CMK (cell line): ENCODE data around the gene SMO.
"Not testable (repeated sequence)": the region's sequence is repeated elsewhere in the genome, so short reads cannot be mapped to it uniquely, and the experiment has no call there.

Experiments used
- DNase-seq: peaks from one replicate; pipeline ENCODE4 v3.0.0-alpha.2; 2010; ENCODE audit warnings: low read depth

The SMO gene

DNA sequence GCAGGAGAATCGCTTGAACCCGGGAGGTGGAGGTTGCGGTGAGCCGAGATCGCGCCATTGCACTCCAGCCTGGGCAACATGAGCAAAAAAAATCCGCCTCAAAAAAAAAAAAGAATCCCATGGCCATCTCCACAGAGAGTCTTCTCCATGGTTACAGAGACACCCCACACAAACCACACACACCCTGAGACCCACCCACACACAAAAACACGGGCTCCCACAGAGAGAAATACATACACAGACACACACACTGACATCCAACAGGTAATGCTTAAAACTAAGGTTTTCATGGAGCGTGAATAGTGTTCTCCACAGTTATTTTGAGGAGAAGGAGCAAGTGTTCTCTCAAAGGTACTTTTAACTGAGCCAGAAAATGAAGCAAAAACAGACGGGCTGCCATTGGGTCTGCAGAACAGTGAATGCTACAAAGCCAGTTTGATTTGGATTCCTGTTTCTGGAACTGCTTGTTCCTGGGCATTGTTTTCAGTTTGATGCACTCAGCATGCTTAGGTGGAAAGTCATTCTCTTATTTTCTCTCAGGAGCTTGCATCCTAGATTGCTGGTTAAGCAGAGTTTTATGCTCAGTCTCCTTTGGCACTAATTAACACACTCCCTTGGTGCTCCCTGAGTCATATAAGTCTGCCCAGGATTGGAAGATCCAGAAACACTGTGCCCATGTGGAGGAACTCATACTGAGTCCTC is 51.8 kb downstream of the SMO start:
- no peak for DNase-seq

DNA sequence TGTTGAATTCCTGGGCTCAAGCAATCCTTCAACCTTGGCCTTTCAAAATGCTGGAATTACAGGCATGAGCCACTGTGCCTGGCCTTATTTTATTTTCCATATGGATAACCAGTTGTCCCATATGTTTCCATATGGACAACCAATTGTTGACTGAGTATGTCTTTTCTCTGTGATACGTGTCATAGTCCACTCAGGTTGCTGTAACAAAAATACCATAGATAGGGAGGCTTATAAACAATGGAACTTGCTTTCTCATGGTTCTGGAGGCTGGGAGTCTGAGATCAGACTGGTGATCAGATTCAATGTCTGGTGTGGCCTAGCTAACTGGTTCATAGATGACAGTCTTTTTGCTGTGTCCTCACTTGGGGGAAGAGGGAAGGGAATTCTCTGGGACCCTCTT is 55.8 kb downstream of the SMO start:
- DNase-seq, result no peak

DNA sequence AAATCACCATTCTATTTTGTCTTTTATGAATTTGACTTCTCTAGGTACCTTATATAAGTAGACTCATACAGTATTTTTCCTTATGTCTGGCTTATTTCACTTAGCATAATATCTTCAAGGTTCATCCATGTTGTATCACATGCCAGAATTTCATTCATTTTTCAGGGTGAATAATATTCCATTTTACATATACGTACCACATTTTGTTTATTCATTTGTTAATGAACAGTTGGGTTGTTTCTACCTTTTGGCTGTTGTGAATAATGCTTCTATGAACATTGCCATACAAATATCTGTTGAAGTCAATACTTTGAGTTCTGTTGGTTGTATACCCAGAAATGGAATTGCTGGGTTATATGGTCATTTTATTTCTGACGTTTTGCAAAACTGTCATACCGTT is 57.1 kb downstream of the SMO start:
- no peak for DNase-seq

DNA sequence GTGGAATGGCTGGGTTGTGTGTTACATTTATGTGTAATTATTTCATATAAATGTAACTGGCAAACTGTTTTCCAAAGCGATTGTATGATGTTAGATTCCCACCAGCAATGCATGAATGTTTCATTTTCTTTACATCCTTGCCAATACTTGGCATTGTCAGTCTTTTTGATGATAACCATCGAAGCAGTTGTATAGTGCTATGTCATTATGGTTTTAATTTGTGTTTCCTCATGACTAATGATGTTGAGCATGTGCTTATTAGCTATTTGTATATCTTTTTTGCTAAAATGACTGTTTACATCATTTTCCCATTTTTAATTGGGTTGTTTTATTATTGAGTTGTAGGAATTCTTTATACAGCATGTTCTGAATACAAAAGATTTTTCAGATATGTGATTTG is 58.7 kb downstream of the SMO start:
- DNase-seq, result no peak

DNA sequence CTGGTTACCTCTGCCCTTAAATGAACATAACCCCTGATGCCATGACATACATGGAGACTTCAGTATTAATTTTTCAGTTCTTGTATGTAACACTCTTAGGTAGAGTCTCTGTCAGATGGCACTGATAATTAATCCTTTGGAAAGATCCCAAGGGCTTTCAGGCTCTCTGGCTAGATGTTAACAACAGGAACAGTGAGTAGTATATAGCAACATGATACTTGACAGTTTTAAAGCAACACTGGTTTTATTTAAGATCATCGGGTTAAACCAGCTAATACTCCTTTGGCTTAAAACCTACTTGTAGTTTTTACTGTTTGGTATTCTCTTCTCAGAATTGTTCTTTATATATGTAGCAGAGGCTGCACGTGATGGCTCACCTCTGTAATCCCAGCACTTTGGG is 63.7 kb downstream of the SMO start:
- no peak for DNase-seq

DNA sequence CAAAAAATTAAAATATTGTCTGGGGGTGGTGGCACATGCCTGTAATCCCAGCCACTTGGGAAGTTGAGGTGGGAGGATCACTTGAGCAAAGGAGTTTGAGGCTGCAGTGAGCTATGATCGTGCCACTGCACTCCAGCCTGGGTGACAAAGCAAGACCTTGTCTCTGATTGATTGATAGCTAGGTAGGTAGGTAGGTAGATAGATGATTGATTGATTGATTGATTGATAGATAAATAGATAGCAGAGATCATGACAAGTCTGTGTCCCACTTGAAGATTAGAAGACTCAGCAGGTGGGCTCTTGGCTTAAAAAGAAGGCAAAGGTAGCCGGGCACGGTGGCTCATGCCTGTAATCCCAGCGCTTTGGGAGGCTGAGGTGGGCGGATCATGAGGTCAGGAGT is 64.2 kb downstream of the SMO start:
- DNase-seq, result not testable (repeated sequence)

DNA sequence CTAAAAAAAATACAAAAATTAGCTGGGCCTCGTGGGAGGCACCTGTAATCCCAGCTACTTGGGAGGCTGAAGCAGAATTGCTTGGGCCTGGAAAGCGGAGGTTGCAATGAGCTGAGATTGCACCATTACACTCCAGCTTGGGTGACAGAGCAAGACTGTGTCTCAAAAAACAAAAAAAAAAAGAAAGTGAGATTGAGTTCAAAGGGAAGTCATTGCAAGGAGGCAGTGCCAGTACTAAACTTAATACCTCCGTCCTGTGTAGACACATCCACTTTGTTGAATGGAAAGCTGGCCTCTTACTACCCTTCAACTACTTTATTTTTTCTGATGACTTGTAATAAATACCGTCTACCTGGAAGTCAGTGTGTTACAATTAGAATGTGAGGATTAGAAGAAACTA is 67.4 kb downstream of the SMO start:
- DNase-seq, result no peak

DNA sequence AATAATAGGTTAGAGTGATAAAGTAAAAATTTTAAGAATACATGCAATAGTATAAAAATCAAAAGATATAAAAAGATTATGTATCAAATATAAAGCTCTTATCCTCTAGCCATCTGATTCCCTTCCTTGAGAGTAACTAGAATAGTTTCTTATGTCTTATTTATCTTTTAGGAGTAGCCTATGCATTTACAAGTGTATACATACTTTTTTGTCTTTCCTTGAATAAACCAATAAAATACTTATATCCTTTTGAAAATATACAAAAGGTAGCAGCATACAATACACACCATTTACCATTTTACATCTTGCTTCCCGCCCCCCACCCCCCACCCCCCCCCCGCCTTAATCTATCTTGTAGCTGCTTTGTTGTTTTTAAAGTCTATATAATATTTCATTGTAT is 67.8 kb downstream of the SMO start:
- DNase-seq, result no peak

DNA sequence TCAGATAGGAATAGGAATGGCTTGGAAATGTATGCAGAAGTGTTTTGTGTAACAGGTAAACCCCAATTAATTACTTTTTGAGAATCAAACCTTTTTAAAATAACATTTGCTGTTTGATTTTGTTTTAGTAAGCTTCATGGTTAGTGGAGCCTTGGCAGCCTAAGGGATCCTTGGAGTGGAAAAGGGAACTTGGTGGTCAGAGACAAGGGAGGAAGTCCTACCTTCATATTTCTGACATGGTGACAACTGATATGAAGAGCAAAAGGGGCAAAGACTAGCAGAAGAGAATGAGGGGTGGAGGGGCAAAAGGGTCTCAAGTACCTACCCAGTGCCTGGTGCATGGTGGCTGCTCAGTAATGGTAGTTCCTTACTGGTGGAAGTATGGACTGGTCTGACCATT is 68.7 kb downstream of the SMO start:
- DNase-seq, result no peak

DNA sequence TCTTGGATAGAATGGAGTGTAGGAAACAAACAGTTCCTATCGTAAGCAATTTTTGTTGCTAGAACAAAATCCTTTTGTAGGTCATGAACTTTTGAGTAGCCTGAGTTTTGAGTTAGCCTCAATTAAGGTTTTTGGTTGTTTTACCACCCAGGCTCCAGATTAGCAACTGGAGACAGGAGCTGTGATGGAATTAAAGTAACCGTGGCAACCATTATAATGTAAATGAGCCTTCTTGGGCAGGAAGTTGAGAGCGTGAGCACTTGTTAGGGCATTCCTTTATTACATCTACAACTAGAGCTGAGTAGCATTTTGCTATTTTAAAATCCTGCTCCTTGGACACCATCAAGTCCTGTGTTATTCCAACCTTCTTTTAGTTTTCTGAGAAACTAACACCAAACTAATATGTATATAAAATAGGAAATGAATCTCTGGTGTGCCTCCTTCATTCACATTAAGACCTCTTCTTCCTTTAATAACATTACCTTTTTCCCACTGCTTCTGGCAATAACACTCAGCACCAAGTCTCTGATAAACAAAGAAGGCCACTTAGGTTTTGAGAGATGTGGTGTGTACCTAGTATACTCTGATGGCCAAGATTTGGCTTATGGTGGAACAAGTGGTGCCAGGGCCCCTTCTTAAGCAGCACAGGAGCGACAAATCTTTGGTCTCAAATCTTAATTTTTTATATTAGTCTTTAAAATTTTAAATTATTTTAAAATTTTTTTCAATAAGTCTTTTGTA is 70.4 kb downstream of the SMO start:
- DNase-seq, result no peak

DNA sequence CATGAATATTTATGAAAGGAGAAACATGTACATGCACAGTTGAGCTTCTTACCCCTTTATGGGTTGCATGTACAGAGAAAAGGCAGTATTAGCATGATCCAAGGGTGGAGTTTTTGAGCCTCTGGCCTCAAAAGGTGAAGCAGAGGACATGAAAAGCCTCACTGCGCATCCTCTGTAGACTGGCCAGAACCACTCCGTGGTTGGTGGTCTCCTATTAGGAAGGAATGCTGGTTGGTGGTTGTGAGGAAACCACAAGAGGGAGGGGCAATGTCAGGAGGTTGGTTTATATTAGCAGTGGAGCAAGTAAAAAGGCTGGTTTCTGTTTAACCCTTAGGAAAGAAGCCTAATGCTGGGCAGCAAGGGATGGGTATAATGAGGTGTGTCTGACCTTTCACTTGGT is 73.9 kb downstream of the SMO start:
- no peak for DNase-seq
